Astrocyte (in vitro differentiated cells and primary cell): ENCODE measurements around the gene AKR1C4.

Experiments
- CTCF ChIP-seq: IDR thresholded peaks from 2 replicates; pipeline ENCODE4 v1.5.1; 2011; ENCODE audit warnings: low read depth, mild to moderate bottlenecking, inconsistent platforms, low read length, moderate library complexity; ENCODE audit not compliant: insufficient read depth
- EZH2 ChIP-seq: IDR thresholded peaks from 2 replicates; pipeline ENCODE4 v1.6.1; 2012; ENCODE audit warnings: mild to moderate bottlenecking, low read length, inconsistent platforms; ENCODE audit not compliant: insufficient read depth

DNA sequence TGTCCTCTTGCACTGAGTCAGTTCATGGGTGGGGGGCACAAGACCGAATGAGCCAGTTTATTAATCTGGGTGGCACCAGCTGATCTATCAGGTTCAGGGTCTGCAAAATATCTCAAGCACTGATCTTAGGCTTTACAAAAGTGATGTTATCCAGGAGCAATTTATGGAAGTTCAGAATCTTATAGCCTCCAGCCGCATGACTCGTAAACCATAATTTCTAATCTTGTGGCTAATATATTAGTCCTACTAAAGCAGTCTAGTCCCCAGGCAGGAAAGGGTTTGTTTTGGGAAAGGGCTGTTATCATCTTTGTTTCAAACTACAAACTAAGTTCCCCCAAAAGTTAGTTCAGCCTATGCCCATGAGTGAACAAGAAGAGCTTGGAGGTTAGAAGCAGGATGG lies 45.6 kb upstream of the AKR1C4 start:
- TF ChIP-seq EZH2 = no peak
- no peak for TF ChIP-seq CTCF
